GM23338 (cell line): Measurements from ENCODE around the gene CNOT1. TPM values are rescaled to one million over a fixed set of nuclear protein-coding genes. Genes with fewer than 3 reads are reported as not detected.

Experiments
- ATAC-seq: fragments of 200-7000 bp; cut with Tn5 transposase; 3 replicates; pipeline ENCODE4 v1.9.1; 2020
- DNase-seq: peaks from one replicate; pipeline ENCODE4 v3.0.0-alpha.2; 2015; ENCODE audit warnings: low spot score
- H2AFZ ChIP-seq: fragments of 200-600 bp; sonication (generic); 2 replicates; pipeline ENCODE4 v1.8.0; 2016; ENCODE audit warnings: antibody characterized with exemption, mild to moderate bottlenecking, moderate library complexity
- H3F3A ChIP-seq: fragments of 200-600 bp; sonication (generic); replicated peaks from 2 replicates; pipeline ENCODE4 v1.8.0; 2017; ENCODE audit warnings: antibody characterized with exemption, mixed run types, low read depth
- H3K27ac ChIP-seq: fragments of 200-600 bp; sonication (generic); 2 replicates; pipeline ENCODE4 v1.6.1; 2016; ENCODE audit warnings: low read depth
- H3K27me3 ChIP-seq: fragments of 200-600 bp; sonication (generic); 2 replicates; pipeline ENCODE4 v1.8.0; 2016; ENCODE audit warnings: mild to moderate bottlenecking, mixed run types, moderate library complexity; ENCODE audit not compliant: insufficient read depth
- H3K36me3 ChIP-seq: fragments of 200-600 bp; sonication (generic); 2 replicates; pipeline ENCODE4 v1.8.0; 2016; ENCODE audit warnings: mild to moderate bottlenecking; ENCODE audit not compliant: insufficient read depth
- H3K4me1 ChIP-seq: fragments of 200-600 bp; sonication (generic); 2 replicates; pipeline ENCODE4 v1.8.0; 2016; ENCODE audit warnings: mild to moderate bottlenecking, moderate library complexity; ENCODE audit not compliant: insufficient read depth
- H3K4me2 ChIP-seq: fragments of 200-600 bp; sonication (generic); 2 replicates; pipeline ENCODE4 v1.7.1; 2017; ENCODE audit warnings: mixed run types
- H3K4me3 ChIP-seq: fragments of 200-600 bp; sonication (generic); 2 replicates; pipeline ENCODE4 v1.6.1; 2016; ENCODE audit warnings: mixed run types
- H3K79me2 ChIP-seq: fragments of 200-600 bp; sonication (generic); replicated peaks from 2 replicates; pipeline ENCODE4 v1.8.0; 2017; ENCODE audit warnings: mild to moderate bottlenecking; ENCODE audit not compliant: insufficient read depth
- H3K9me2 ChIP-seq: fragments of 200-600 bp; sonication (generic); 2 replicates; pipeline ENCODE4 v1.8.0; 2017; ENCODE audit not compliant: insufficient read depth
- H4K20me1 ChIP-seq: fragments of 200-600 bp; sonication (generic); replicated peaks from 2 replicates; pipeline ENCODE4 v1.8.0; 2017; ENCODE audit warnings: mild to moderate bottlenecking; ENCODE audit not compliant: insufficient read depth
- H3K27ac Mint-ChIP-seq: 2 replicates; pipeline ENCODE4 v1.8.0; 2020; ENCODE audit warnings: inconsistent platforms, mild to moderate bottlenecking, moderate library complexity, mixed read lengths
- H3K27me3 Mint-ChIP-seq: 3 replicates; pipeline ENCODE4 v1.8.0; 2022; ENCODE audit warnings: low read depth, mild to moderate bottlenecking, moderate library complexity, mixed read lengths, inconsistent platforms; ENCODE audit not compliant: insufficient read depth, poor library complexity
- H3K36me3 Mint-ChIP-seq: 3 replicates; pipeline ENCODE4 v1.8.0; 2021; ENCODE audit warnings: low read depth, mild to moderate bottlenecking, inconsistent platforms, moderate library complexity, mixed read lengths
- H3K4me1 Mint-ChIP-seq: 3 replicates; pipeline ENCODE4 v1.8.0; 2020; ENCODE audit warnings: mild to moderate bottlenecking, inconsistent platforms, mixed read lengths
- H3K4me3 Mint-ChIP-seq: 3 replicates; pipeline ENCODE4 v1.8.0; 2021; ENCODE audit warnings: moderate library complexity, mild to moderate bottlenecking, inconsistent platforms, mixed read lengths
- H3K9me3 Mint-ChIP-seq: 3 replicates; pipeline ENCODE4 v1.8.0; 2020; ENCODE audit warnings: moderate library complexity, mild to moderate bottlenecking, inconsistent platforms, mixed read lengths
- CREB1 ChIP-seq: fragments of 250-450 bp; sonication (Bioruptor Pico); IDR thresholded peaks from 2 replicates; pipeline ENCODE4 v1.5.0; 2020; ENCODE audit warnings: low read depth, mild to moderate bottlenecking, moderate library complexity
- ETS1 ChIP-seq: IDR thresholded peaks from 2 replicates; pipeline ENCODE4 v1.6.1; 2016; ENCODE audit warnings: antibody characterized with exemption
- EZH2phosphoT487 ChIP-seq: fragments of 200-600 bp; sonication (generic); IDR thresholded peaks from one replicate; pipeline ENCODE4 v1.8.1; 2018; ENCODE audit warnings: antibody characterized with exemption; ENCODE audit not compliant: unreplicated experiment
- NANOG ChIP-seq: IDR thresholded peaks from 2 replicates; pipeline ENCODE4 v1.6.1; 2016; ENCODE audit warnings: antibody characterized with exemption, borderline replicate concordance
- POLR2AphosphoS5 ChIP-seq: IDR thresholded peaks from 2 replicates; pipeline ENCODE4 v1.6.1; 2016; ENCODE audit warnings: antibody characterized with exemption, low read depth
- REST ChIP-seq: IDR thresholded peaks from one replicate; pipeline ENCODE4 v1.6.1; 2018; ENCODE audit warnings: antibody characterized with exemption; ENCODE audit not compliant: unreplicated experiment
- STAT1 ChIP-seq: IDR thresholded peaks from one replicate; pipeline ENCODE4 v1.6.1; 2016; ENCODE audit warnings: antibody characterized with exemption; ENCODE audit not compliant: unreplicated experiment
- ZNF114 ChIP-seq: fragments of 250-450 bp; sonication (Bioruptor Pico); IDR thresholded peaks from 2 replicates; pipeline ENCODE4 v1.5.0; 2020; ENCODE audit warnings: mild to moderate bottlenecking, moderate library complexity
- ZNF331 ChIP-seq: fragments of 250-450 bp; sonication (Bioruptor Pico); IDR thresholded peaks from 2 replicates; pipeline ENCODE4 v1.5.0; 2020; ENCODE audit warnings: low read depth, mild to moderate bottlenecking, moderate library complexity
- ZNF462 ChIP-seq: fragments of 250-450 bp; sonication (Bioruptor Pico); IDR thresholded peaks from 2 replicates; pipeline ENCODE4 v1.5.0; 2020; ENCODE audit warnings: mild to moderate bottlenecking, moderate library complexity
- polyA plus RNA-seq: library from polyadenylated mRNA; unstranded; fragments of >200 nt; fragmentation: Nextera tagmentation; extraction: Ambion mirVana; gene quantifications from 2 replicates; pipeline ENCODE4 v1.2.1, GENCODE V29; 2016
- total RNA-seq: library from RNA; depleted of rRNA; stranded (reverse); fragments of >200 nt; shearing (Covaris generic); gene quantifications from 2 replicates; pipeline ENCODE4 v1.2.3, GENCODE V29; 2014

The CNOT1 gene
- total and polyA plus RNA-seq, 2 experiments from 2014 or later: 59.2 to 298 TPM

- TF ChIP-seq ZNF462 (CRISPR knock-in tag): no peak
- TF ChIP-seq STAT1: no peak
- TF ChIP-seq CREB1: no peak
- no peak for TF ChIP-seq ZNF331
These were observed 15.3 kb upstream of the CNOT1 start (continued) for GRCh38 chr16:58644765-58645487.

- H3K9me3 Mint-ChIP-seq: no peaks in the 10 kb centered on the region
- Histone ChIP-seq H3K79me2 (no peaks in the 10 kb centered on the region), H3K27me3 (no peaks in the 10 kb centered on the region), H2AFZ (no peak overlapping the region), H3K4me3 (no peak overlapping the region), H3K36me3 (no peaks in the 10 kb centered on the region), H3K27ac (no peak overlapping the region), H3K4me2 (no peak overlapping the region), H3K9me2 (no peaks in the 10 kb centered on the region), H3K4me1 (no peaks in the 10 kb centered on the region), H4K20me1 (no peaks in the 10 kb centered on the region), H3F3A (no peaks in the 10 kb centered on the region)
- no peaks in the 10 kb centered on the region for H3K36me3 Mint-ChIP-seq
- H3K27me3 Mint-ChIP-seq: peaks cover 14% of the 10 kb centered on the region
- H3K27ac Mint-ChIP-seq: no peak overlapping the region
- no peak overlapping the region for H3K4me3 Mint-ChIP-seq
- ATAC-seq: no peak
- H3K4me1 Mint-ChIP-seq: no peaks in the 10 kb centered on the region
- no peak for DNase-seq
- no peak for TF ChIP-seq ZNF114 (CRISPR knock-in tag)
- no peak for TF ChIP-seq POLR2AphosphoS5
- no peak for TF ChIP-seq REST
- TF ChIP-seq NANOG: no peak
- TF ChIP-seq EZH2phosphoT487: no peak
- TF ChIP-seq ETS1: no peak
These were observed 14.5 kb upstream of the CNOT1 start for GRCh38 chr16:58644108-58644507.
